HG02938 (cell line): ENCODE results near the gene NTMT1.
"Not testable (repeated sequence)": the region's sequence is repeated elsewhere in the genome, so short reads cannot be mapped to it uniquely, and the experiment has no call there.

Source experiments
- ATAC-seq: cut with Tn5 transposase; IDR thresholded peaks from one replicate; pipeline ENCODE4 v1.9.1; 2021; ENCODE audit warnings: mild to moderate bottlenecking, moderate library complexity; ENCODE audit not compliant: unreplicated experiment

NTMT1 gene, protein sequence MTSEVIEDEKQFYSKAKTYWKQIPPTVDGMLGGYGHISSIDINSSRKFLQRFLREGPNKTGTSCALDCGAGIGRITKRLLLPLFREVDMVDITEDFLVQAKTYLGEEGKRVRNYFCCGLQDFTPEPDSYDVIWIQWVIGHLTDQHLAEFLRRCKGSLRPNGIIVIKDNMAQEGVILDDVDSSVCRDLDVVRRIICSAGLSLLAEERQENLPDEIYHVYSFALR

DNA sequence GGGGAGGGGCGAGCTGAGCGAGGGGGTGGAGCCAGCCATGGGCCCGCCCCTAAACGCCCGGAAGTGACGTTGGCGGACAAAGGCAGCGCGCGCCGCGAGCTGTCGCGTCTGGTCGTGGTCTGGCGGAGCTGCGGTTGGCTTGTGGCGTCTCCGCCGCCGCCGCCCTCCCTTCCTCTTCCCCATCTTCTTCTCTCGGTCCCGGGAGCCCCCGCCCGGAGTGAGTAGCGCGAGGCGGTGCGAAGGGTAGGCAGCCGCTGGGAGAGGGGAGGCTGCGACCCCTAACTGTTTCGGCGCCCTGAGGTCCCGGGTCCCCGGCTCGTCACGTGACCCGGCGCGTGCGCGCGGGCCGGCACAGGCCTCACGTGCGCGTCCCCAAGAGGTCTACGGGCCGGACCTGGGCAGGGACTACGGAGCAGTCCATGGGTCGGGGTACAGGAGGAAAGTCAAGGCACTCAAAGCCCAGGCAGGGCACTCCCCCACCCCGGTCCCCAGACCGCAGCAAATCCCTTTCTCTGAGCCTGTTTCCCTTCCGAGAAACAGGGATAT is at the start of gene NTMT1:
NTMT1 (plus strand) TSS at position 85 of the 546 bp plus-strand sequence. CDS start 6,541 bp downstream, outside the sequence.
- peak; percentile 64 for ATAC-seq

DNA sequence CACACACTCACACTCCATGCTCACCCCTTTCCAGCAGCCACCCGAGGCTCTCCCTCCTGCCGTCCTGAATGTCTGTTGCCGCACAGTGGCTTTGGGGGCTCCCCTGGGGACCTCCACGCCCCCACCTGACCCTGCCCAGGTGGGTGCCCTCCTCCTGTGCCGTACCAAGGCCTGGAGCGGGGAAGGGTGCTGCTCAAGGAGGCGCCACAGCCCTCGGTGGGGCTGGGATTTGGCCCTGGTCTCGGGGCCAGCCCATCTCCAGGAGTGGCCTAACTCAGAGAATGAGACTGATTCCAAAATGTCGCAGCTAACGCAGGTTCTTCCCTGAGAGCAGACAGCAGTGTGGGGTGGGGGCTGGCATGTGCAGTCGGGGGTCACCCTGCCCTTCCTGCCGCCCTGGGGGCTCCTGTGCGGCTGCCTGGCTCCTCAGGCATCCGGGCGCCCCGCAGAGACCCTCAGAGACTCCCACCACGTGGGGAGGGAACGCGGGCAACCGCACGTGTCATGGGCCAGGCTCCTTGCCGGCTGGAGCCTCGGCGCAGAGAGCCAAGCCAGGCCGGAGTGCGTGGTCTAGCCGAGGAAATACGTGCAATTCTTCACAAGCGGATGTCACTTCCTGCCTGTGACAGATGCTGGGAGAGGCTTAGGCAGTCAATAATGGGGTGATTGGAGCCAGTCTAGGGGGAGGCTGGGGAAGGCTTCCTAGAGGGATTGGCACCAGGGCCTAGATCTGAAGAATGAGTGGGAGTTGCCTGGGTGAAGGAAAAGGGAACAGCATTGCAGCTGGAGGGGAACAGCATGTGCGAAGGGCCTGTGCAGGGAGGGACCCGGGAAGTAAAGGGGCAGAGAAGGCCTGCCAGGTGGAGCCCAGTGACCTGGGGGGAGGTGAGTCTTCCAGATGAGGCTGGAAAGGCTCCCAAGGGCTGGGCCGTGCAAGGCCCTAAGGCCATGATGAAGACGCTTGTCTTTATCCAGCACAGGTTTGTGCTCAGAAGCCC is 49.1 kb upstream of the NTMT1 start:
- no peak for ATAC-seq

DNA sequence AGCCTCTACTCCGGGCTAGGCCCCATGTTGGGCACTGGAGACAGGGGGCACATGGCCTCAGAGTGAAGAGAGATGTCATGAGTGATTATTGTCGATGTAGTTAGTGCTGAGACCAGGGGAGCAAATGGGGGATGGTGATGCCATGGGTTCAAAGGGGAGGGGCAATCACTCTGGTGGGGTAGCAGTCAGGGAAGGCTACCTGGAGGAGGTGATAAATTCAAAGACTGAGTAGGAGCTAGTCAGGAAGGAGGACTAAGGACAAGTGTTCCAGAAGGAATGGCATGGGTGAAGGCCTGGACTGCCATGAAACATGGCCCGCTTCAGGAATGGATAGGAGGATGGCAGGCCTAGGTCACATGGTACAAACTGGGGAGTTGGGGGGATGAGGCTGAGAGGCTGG is 46.7 kb upstream of the NTMT1 start:
- ATAC-seq = no peak

DNA sequence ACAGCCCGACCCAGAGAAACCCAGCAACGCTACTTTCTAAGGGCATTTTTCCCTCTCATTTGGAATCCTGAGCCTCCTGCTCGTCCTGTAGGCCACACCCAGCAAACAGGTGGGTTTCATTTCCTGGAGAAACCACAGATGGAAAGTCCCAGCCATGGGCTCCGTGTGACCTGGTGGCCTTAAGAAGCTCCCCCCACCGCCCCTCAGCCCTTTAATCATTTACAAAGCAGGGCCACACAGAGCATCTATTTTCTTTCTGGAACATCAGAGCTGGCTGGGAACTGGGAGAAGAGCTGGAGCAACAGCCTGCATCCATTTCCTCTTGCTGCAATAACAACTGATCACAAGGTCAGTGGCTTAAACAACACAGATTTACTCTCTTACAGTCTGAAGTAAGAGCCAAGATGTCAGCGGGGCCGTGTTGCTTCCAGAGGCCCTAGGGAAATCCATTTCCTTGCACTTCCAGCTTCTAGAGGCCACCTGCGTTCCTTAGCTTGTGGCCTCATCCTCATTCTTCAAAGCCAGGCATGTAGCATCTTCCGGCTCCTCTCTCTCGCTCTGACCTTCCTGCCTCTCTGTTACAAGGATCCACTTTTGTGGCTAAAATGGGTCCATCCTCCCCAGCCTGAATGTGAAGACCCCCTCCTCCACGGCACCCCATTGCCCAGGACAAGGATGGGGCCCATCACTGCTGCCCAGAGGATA is 45.6 kb upstream of the NTMT1 start:
- ATAC-seq = peak; percentile 59

DNA sequence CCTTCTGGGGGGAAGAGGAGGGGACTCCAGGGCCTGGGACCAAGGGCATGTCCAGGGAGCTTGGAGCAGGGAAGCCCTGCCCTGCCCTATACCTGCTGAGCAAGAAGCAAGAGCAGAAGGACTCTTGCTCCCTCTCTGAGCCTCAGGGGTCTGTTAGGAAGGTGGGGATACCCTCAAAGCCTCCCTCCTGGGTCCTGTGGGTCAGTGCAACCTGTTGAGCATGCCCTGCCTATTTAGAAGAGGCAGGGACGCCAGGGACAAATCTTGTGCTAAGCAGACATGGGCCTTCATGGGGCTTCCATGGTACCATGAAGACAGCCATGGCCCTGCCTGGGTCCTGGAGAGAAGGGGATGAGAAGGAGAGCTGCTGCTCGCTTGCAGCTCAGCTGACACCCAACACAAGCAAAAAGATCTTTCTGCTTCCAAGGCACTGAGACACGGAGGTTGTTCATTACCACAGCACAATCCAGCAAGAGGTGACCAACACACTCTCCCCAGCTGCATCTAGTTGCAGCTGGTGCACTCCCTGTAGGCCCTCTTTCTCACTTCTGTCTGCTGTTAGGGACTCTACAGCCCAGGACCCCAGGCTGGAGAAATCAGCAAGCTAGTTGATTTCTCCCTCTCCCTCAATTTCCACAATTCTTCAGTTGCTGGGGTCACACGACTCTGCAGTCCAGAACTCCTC is 44.3 kb upstream of the NTMT1 start:
- ATAC-seq = no peak

DNA sequence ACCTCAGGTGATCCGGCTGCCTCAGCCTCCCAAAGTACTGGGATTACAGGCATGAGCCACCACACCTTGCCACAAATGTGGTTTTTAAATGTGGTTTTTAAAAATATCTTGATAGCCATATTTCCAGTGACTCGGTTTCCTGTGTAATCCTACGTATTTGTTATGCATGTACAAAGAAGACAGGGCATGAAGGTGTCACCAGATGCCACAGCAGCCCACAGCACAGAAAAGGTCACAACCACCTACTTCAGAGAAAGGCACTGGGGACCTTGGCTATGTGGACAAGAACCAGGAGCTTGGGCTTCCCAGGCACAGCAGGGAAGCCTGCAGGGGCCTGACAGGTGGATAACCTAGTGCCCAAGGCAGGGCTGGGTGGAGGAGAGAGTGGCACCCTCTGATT is 43.1 kb upstream of the NTMT1 start:
- ATAC-seq = no peak

DNA sequence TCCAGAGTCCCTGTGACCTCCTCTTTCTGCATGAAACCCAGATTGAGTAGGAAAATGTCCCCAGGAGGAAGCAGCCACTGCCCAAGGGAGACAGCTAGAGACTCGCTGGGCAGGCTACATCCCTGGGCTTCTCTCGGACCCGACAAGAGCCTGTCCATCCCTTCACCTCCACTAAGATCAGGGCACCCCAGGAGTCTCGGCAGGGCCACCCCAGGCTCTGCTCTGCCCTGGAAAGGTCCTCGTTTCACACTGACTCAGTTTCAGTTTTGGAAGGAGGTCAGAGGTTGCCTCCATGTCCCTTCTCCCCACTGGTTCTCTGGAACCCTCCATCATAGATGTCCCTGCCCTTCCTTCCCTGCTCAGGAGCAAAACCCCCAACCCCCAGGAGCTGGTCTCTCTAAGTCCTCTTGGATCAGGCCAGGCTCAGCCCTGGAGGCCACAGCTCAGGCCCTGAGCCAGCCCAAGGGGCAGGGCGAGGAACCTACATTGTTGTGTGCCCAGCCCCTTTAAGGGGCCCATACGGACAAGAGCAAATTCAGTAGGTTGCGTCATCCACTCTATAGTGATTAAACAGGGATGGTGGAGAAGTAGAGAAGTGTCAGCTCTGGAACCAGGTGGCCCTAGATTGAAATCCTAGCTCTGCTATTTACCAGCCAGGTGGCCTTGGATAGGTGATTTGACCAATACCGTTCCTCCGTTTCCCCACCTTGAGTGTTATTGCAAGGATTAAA is 42.5 kb upstream of the NTMT1 start:
- no peak for ATAC-seq

DNA sequence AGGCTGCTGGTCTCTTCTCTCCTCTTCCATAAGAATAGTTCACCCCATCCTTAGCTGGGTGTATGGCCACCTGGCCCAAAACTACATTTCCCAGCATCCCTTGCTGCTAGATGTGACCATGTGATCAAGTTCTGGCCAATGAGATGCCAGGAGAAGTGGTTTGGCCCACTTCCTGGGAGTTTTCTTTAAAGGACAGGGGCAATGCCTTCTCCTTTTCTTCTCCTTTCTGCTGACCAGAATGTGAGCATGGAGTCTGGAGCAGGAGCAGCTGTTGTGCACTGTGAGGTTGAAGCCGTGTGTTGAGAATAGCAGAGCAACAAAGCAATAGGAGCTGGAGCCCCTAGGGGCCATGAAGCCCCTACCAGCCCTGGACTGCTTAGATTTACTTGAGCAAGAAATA is 41.8 kb upstream of the NTMT1 start:
- ATAC-seq = no peak

DNA sequence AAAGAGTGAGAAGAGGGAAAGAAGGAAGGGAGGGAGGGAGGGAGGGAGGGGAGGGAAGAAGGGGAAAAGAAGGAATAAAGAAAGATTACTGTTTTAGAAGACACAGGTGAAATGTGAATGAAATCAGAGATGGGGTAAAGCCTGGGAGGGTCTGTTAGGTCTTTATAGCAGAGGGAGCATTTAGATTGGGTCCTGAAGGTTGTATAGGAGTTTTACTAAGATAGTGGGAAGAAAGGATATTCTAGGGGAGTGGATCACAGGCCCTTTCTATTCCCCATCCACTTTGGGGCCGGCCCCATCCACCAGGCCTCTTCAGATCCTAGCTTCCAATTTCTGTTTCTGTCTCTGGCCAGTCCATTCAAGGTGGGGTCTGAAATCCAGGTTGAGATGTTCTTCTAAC is 40.6 kb upstream of the NTMT1 start:
- no peak for ATAC-seq

DNA sequence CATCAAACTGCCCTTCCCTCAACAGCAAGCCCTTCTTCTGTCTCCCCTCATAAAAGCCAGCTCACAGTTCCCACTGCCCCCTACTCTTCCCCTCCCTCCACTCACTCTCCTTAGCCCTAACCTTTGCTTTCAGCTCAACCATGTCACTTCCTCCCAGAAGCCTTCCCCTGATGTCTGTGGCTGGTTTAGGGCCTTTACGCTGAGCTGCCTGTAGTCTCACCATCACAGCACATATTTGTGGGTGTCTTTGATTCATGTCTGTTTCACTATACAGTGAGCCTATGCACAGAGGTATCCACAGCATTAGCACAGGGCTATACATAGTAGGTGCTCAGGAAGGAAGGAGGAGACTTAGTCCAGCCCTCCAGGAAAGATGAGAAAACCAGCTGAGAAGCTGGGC is 39.7 kb upstream of the NTMT1 start:
- ATAC-seq = no peak

DNA sequence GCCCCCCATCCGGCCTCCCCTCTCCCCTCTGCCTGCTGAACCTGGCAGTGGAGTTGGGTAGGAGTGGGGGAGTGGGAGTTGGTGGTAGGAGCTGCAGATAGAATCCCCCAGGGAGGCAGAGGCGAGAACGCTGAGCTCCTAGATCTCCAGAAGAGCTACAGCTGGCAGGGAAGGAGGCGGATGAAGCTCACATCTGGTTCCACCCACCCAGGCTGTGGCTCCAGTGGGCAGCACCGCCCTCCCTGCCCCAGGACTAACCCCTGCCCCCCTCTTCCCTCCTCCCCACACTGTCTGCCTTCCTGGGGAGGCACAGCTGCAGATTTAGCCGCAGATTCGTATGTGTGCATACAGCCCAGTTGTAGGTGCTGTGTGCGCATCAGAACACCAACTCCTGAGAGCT is 39.3 kb upstream of the NTMT1 start:
- ATAC-seq = no peak

DNA sequence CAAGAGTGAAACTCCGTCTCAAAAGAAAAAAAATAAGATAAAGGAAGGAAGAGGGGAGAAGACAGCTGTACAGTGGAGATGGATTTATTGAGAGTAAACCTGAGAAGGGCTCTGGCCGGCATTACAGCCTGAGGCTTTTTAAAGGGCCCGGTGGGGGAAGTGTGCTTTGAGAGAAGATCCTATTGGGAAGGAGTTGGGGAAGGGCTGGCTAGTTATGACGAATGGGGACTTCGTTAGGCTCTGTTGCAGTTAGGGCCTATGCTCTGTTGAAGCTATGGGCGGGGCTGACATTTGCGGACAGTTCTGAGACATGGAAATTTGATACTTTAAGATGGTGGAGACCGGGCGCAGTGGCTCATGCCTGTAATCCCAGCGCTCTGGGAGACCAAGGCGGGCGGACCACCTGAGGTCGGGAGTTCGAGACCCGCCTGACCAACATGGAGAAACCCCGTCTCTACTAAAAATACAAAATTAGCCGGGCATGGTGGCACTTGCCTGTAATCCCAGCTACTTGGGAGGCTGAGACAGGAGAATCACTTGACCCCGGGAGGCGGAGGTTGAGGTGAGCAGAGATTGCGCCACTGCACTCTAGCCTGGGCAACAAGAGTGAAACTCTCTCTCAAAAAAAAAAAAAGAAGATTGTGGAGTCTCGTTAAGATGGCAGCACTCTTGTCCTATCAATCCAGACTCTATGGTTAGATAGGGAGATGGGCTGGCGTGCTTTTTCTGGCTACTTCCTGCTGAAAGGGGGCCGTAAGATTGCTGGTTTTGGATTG is 38.3 kb upstream of the NTMT1 start:
- ATAC-seq = no peak

DNA sequence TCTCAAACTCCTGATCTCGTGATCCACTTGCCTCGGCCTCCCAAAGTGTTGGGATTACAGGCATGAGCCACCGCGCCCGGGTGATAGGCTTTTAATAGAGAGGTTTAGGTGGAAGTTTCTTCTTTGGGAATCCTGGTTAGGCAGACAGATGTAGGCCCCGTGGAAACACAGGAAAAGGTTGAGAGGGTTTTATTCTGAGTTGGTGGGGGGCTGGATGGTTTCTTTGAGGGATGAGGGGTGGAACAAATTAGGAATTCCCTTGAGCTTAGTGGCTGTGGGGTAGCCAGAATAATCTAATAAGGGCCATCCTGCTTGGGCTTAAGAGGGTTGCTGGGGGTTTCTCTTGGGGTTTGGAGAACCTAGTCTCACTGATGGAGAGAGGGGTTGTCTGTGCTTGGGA is 35.5 kb upstream of the NTMT1 start:
- ATAC-seq = no peak

DNA sequence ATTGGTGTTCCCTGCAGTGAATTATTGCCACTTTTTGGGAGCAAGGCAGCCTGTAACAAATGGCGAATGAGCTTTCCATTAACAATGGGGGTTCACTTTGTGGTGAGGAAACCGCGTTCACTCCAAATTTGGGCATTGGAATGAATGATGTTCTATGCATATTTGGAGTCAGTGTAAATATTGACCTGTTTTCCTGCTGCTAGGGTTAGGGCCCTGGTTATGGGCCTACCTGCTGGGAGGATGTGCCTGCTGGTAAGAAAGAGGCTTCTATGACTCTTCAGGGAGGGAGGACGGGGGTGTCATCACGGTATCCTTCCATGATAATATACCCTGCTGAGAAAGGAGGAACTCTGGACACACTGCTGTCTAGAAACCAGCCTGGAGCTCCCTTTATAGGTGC is 34.0 kb upstream of the NTMT1 start:
- ATAC-seq = no peak

DNA sequence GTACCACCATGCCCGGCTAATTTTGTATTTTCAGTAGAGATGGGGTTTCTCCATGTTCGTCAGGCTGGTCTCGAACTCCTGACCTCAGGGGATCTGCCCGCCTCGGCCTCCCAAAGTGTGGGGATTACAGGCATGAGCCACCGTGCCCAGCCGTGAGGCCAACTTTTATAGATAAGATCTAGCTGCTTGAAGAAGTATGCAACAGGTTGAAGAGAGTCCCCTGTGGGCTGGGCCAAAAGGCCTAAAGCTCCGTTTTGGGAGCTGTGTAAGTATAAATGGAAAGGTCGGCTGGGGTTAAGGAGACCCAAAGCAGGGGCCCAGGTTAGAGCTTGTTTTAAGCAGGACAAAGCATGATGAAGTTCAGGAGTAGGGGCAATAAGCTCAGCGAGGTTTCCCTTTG is 33.2 kb upstream of the NTMT1 start:
- ATAC-seq = not testable (repeated sequence)

DNA sequence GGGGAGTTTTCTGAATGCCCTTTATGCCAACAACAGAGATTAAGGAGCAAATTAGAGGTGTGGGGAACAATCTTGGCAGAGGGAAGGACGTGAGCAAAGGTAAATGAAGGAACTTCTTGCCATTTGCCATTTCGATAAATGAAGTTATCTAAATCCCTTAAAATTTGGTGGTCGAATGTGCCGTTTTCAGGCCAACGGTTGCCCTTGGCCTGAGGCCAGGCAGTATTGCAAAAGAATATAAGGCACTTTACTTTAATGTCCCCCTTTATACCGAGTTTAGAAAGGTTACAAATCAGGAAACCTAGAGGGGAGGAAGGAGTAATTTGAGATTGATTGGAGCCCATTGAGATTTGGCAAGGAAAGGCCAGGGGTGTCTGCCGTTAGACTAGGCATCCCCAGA is 31.3 kb upstream of the NTMT1 start:
- no peak for ATAC-seq

DNA sequence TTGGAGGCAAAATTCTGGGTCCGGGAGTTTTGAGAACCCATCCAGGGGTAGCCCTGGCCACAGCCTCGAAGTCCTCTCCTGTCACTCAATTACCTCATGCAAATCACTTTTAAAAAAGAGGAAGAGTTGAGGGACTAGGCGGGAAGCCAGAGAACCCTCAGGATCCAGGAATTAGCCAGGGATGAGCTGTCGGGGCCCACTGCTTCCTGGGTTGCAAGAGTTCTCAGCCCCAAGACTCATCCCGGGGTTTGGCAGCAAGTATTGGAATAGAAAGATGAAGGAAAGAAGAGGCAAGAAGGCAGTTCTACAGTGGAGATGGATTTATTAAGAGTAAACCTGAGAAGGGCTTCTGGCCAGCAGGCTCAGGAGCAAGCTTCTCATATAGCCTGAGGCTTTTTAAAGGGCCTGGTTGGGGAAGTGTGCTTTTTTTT is 30.6 kb upstream of the NTMT1 start:
- ATAC-seq = no peak

DNA sequence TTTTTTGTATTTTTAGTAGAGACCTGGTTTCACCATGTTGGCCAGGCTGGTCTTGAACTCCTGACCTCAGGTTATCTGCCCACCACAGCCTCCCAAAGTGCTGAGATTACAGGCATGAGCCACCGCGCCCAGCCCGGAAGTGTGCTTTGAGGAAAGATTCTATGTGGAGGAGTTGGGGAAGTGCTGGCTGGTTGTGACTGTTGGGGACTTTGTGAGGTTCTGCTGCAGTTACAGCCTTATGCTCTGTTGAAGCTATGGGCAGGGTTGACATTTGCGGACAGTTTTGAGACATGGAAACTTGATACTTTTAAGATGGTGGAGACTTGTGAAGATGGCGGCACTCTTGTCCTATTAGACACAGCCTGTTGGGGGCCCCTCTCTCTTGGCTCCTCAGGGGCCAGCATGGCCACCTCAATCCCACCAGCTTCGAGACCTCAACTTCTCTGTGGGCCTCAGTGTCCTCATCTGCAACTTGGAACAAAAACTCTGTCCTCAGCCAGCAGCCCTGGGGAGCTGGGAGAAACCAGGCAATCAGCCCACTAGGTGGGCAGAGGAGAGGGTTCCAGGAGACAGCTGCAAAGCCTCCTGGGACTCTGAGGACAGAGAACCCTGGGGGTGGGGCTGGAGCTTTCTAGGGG is 29.9 kb upstream of the NTMT1 start:
- ATAC-seq = no peak
